Thymus (tissue), 11 donors: ENCODE results near the gene SLC1A6. TPM values are rescaled to one million over a fixed set of nuclear protein-coding genes. Genes with fewer than 3 reads are reported as not detected.
"Not testable (repeated sequence)": the region's sequence is repeated elsewhere in the genome, so short reads cannot be mapped to it uniquely, and the experiment has no call there.

ENCODE experiments used
- DNase-seq, 9 donors: peaks; one replicate each; pipeline ENCODE4 v3.0.0-alpha.2; 2013; ENCODE audit warnings: low spot score in 9 of 9, low read depth in 6 of 9, missing footprints in 1 of 9
- H3K27ac ChIP-seq, 2 donors: one replicate each; pipeline ENCODE4 v1.5.1; 2013; ENCODE audit warnings: control low read depth in 1 of 2, low read depth in 1 of 2, low read length in 1 of 2, mild to moderate bottlenecking in 1 of 2, moderate library complexity in 1 of 2
- H3K27me3 ChIP-seq, 2 donors: one replicate each; pipeline ENCODE4 v1.5.1; 2013; ENCODE audit warnings: low read length in 1 of 2; ENCODE audit not compliant: control insufficient read depth in 2 of 2, insufficient read depth in 1 of 2
- H3K36me3 ChIP-seq, 2 donors: one replicate each; pipeline ENCODE4 v1.5.1; 2013; ENCODE audit warnings: low read length in 1 of 2, mild to moderate bottlenecking in 1 of 2, moderate library complexity in 1 of 2; ENCODE audit not compliant: control insufficient read depth in 2 of 2, insufficient read depth in 2 of 2
- H3K4me1 ChIP-seq, 2 donors: one replicate each; pipeline ENCODE4 v1.5.1; 2013; ENCODE audit warnings: low read length in 2 of 2; ENCODE audit not compliant: control insufficient read depth in 2 of 2, insufficient read depth in 2 of 2
- H3K4me3 ChIP-seq, 2 donors: one replicate each; pipeline ENCODE4 v1.5.1; 2013; ENCODE audit warnings: low read length in 2 of 2, control low read depth in 1 of 2, mild to moderate bottlenecking in 1 of 2
- H3K9me3 ChIP-seq, 2 donors: one replicate each; pipeline ENCODE4 v1.5.1; 2013; ENCODE audit warnings: low read length in 1 of 2, mild to moderate bottlenecking in 1 of 2; ENCODE audit not compliant: control insufficient read depth in 2 of 2, insufficient read depth in 1 of 2
- WGBS: extraction: QIAGEN DNeasy Blood & Tissue Kit; methylation state at CpG from one replicate; pipeline ENCODE4 v1.1.7; 2013; 5-methylcytosine and 5-hydroxymethylcytosine counted together
- polyA plus RNA-seq: library from polyadenylated mRNA; stranded (reverse); fragments of 200-250 nt; gene quantifications from one replicate; pipeline ENCODE4 v1.2.3, GENCODE V29; 2013
- total RNA-seq: library from RNA; stranded (reverse); fragments of 120-200 nt; gene quantifications from one replicate; pipeline ENCODE4 v1.2.4, GENCODE V29; 2013
- donor health status: healthy.

The SLC1A6 gene
- total and polyA plus RNA-seq, 2 donors: 0.05 to 0.18 TPM

DNA sequence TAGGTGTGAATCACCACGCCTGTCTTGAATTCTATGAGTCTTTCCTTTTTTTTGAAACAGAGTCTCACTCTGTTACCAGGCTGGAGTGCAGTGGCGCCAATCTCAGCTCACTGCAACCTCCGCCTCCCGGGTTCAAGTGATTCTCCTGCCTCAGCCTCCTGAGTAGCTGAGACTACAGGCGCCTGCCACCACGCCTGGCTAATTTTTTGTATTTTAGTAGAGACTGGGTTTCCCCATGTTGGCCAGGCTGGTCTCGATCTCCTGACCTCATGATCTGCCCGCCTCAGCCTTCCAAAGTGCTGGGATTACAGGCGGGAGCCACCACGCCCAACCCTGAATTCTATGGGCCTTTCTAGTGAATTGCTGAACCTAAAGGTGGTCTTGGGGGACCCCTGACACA is 30.3 kb downstream of the SLC1A6 start:
- WGBS: 93% methylated on average over 10 of the region's 10 CpGs
- not testable (repeated sequence) for H3K27ac ChIP-seq, H3K27me3 ChIP-seq, H3K4me1 ChIP-seq, H3K4me3 ChIP-seq, DNase-seq, H3K9me3 ChIP-seq, H3K36me3 ChIP-seq

DNA sequence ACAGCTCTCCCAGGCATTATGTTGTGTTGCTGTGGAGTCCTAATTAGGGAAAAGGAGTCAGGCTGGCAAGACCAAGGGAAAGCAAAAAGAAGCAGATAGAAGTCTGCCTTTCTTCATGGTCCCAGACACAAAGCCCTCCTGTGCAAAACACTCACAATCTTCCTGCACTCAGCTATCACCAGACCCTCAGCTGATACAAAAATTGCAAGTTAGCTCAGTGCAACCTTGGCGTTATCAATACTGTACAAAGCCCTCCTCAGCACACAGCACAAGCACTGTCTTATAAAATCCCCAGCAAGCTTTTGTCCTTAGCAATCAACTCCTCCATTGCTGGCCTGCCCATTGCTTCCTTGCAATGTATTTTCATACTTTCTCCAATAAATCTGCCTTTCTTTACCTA is 35.2 kb downstream of the SLC1A6 start:
- Histone ChIP-seq H3K36me3 (no peaks in the 10 kb centered on the region), H3K27ac (no peak overlapping the region), H3K27me3 (no peaks in the 10 kb centered on the region), H3K9me3 (no peaks in the 10 kb centered on the region), H3K4me3 (no peak overlapping the region), H3K4me1 (no peaks in the 10 kb centered on the region)
- no peak for DNase-seq
- WGBS: 100% methylated on average over 1 of the region's 1 CpG

DNA sequence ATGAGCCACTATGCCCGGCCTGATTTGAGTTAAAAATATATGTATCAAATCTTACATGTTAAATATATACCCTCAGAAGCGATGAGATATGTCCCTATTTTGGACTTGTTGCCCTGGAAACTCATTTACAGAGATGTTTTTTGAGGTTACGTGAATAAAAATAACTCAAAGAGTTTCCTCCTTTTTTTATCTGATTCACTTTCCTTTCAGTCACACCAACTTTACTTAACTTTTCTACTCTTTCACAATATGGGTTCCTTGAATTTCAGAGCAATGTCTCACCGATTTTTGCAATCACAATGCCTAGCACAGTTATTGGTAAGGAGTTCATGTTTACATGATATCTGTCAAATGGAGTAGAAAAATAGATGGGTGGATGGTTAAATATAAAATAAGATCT is 36.1 kb downstream of the SLC1A6 start:
- 7% methylated on average over 4 of the region's 4 CpGs for WGBS
- Histone ChIP-seq H3K27me3 (no peaks in the 10 kb centered on the region), H3K27ac (no peak overlapping the region)

DNA sequence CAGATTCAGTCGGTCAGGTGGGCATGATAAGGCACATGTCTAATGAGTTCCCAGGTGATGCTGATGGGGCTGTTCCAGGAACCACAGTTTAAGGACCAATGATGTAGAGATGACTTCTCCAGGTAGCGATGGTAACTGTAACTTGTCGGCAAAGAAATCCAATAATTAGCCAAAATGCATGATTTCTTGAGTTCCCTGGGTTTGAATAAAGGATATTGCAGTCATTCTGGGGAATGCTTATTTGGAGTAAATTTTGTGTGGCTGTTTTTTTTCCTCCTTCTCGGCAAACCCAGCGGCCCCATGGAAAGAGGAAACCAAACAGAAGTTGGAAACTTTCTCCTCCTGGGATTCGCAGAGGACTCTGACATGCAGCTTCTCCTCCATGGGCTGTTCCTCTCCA is 38.5 kb downstream of the SLC1A6 start, which contains the start of gene OR7C2:
TSS of gene OR7C2 (plus strand) at position 301 of the 400 bp plus-strand sequence. CDS start at position 301, 0 bp downstream.
- Histone ChIP-seq H3K27me3 (no peaks in the 10 kb centered on the region), H3K4me3 (no peak within 1 kb of the TSS), H3K27ac (no peak within 1 kb of the TSS), H3K4me1 (no peaks in the 10 kb centered on the region), H3K36me3 (no peaks in the 10 kb centered on the region), H3K9me3 (no peaks in the 10 kb centered on the region)
- no peak for DNase-seq
- WGBS: 94% methylated on average over 6 of the region's 6 CpGs

More for the DNA sequence above, 36.1 kb downstream of the SLC1A6 start:
- no peaks in the 10 kb centered on the region for H3K36me3 ChIP-seq
- H3K4me1 ChIP-seq: no peaks in the 10 kb centered on the region
- DNase-seq: no peak
- H3K9me3 ChIP-seq: no peaks in the 10 kb centered on the region
- no peak overlapping the region for H3K4me3 ChIP-seq

DNA sequence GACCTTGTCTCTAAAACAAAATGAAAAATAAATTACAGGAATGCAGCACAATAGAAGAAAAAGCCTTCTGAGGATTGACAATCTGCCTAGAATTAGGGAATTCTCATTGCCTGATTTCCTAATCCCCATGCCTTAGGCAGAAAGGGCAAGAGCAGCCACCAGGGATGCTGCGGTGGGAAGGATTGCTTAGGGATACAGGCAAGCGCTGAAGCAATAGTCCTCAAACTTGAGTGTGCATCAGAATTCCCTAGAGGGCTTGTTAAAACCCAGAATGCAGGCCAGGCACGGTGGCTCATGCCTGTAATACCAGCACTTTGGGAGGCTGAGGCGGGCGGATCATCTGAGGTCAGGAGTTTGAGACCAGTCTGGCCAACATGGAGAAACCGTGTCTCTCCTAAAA is 39.4 kb downstream of the SLC1A6 start:
- DNase-seq: no peak
- H3K27me3 ChIP-seq: no peaks in the 10 kb centered on the region
- H3K4me1 ChIP-seq: no peaks in the 10 kb centered on the region
- no peaks in the 10 kb centered on the region for H3K9me3 ChIP-seq
- H3K27ac ChIP-seq: no peak overlapping the region
- no peaks in the 10 kb centered on the region for H3K36me3 ChIP-seq
- WGBS: 95% methylated on average over 6 of the region's 6 CpGs
- no peak overlapping the region for H3K4me3 ChIP-seq

DNA sequence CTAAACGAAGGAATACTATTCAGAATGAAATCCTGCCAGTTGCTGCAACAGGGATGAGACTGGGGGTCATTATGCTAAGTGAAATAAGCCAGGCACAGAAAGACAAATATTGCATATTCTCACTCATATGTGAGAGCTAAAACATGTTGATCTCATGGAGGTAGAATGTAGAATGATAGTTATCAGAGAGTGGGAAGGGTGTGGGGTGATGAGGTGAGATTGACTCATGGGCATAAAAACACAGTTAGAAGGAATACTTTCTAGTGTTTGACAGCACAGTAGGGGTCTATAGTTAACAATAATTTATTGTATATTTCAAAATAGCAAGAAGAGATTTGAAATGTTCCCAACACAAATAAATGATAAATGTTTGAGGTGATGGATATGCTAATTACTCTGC is 46.2 kb downstream of the SLC1A6 start:
- Histone ChIP-seq H3K9me3 (no peaks in the 10 kb centered on the region), H3K4me1 (no peaks in the 10 kb centered on the region), H3K36me3 (no peaks in the 10 kb centered on the region), H3K27ac (no peak overlapping the region), H3K4me3 (no peak overlapping the region), H3K27me3 (no peaks in the 10 kb centered on the region)
- no peak for DNase-seq
- WGBS: 93% methylated on average over 1 of the region's 1 CpG

DNA sequence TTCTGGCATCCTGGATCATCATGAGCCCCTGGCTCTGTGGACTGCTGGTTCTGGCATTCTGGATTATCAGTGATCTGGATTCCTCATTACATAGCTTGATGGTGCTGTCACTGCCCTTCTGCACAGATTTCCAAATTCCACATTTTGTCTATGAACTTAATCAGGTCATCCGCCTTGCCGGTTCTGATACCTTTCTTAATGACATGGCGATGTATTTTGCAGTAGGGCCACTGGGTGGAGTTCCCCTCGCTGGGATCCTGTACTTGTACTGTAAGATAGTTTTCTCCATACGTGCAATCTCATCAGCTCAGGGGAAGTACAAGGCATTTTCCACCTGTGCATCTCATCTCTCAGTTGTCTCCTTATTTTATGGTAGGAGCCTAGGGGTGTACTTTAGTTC is 62.8 kb downstream of the SLC1A6 start:
- Histone ChIP-seq H3K4me1 (no peaks in the 10 kb centered on the region), H3K4me3 (no peak overlapping the region), H3K27ac (no peak overlapping the region), H3K9me3 (no peaks in the 10 kb centered on the region), H3K36me3 (no peaks in the 10 kb centered on the region), H3K27me3 (no peaks in the 10 kb centered on the region)
- no peak for DNase-seq
- 32% methylated on average over 5 of the region's 5 CpGs for WGBS

DNA sequence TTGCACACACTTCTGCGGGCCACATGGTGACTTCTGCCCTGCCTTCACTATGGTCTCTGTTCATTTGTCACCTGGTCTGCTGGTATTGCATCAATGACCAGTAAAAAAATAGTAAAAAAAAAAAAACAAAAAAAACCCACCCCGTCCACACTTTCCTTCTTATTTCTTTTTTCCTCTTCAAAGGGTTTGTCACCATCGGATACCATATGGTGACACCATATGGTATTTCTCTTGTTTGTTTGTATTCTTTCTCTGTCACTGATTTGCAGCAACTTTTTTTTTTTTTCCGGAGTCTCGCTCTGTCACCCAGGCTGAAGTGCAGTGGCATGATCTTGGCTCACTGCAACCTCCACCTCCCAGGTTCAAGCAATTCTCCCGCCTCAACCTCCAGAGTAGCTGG is 64.5 kb downstream of the SLC1A6 start:
- 95% methylated on average over 6 of the region's 6 CpGs for WGBS
- H3K27ac ChIP-seq: no peak overlapping the region
- no peaks in the 10 kb centered on the region for H3K4me1 ChIP-seq
- no peaks in the 10 kb centered on the region for H3K9me3 ChIP-seq
- no peaks in the 10 kb centered on the region for H3K36me3 ChIP-seq
- H3K27me3 ChIP-seq: no peaks in the 10 kb centered on the region
- DNase-seq: no peak
- no peak overlapping the region for H3K4me3 ChIP-seq

DNA sequence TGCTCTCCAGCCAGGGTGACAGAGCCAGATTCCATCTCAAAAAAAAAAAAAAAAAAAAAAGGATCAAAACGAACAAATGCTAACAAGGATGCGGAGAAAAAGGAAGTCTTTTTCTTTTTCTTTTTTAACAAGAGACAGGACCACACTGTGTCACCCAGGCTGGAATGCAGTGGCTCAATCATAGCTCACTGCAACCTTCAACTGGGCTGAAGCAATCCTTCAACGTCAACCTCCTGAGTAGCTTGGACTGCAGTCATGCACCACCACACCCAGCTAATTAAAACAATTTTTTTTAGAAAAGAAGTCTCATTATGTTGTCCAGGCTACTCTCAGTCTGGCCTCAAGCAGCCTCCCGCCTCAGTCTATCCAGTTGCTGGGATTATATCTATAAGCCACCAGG is 73.0 kb downstream of the SLC1A6 start:
- Histone ChIP-seq H3K36me3 (no peaks in the 10 kb centered on the region), H3K27ac (no peak overlapping the region), H3K4me1 (no peaks in the 10 kb centered on the region), H3K9me3 (no peaks in the 10 kb centered on the region), H3K4me3 (no peak overlapping the region), H3K27me3 (no peaks in the 10 kb centered on the region)
- DNase-seq: no peak
- 92% methylated on average over 4 of the region's 4 CpGs for WGBS

DNA sequence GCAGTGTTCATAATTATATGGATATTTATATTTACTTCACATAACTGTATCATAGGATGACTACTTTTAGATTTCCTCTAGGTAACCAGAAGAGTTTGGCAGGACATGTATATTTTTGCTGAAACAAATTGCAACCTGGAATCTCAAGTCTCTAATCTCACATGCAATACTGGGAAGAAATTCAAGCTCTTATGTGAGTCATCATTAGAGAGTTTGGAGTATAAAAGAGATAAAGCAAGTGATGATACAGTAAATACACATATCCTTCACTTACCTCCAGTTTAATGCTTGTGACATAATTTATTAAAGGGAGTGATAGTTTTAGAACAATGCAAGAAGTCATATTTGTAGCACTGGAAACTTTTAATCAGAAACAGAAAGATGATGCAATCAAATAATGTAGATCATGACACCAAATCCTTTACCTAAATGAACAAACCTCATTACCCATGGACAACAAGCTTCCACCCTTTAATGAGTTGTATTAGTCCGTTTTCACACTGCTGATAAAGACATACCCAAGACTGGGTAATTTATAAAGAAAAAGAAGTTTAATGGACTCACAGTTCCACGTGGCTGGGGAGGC is 77.9 kb downstream of the SLC1A6 start:
- no peak for DNase-seq
- 67% methylated on average over 2 of the region's 2 CpGs for WGBS
- no peaks in the 10 kb centered on the region for H3K4me1 ChIP-seq
- H3K36me3 ChIP-seq: no peaks in the 10 kb centered on the region
- no peak overlapping the region for H3K4me3 ChIP-seq
- no peaks in the 10 kb centered on the region for H3K9me3 ChIP-seq
- H3K27ac ChIP-seq: no peak overlapping the region
- no peaks in the 10 kb centered on the region for H3K27me3 ChIP-seq
